HepG2 (cell line): Measurements from ENCODE around the gene HBA2. TPM values are rescaled to one million over a fixed set of nuclear protein-coding genes. Genes with fewer than 3 reads are reported as not detected.

Experiments used
- CEBPG ChIP-seq: IDR thresholded peaks from 2 replicates; pipeline ENCODE4 v1.6.1; 2016
- DR1 ChIP-seq: sonication (generic); formaldehyde crosslinking; IDR thresholded peaks from 2 replicates; pipeline ENCODE4 v1.8.0; 2021; ENCODE audit warnings: mild to moderate bottlenecking, missing genetic modification reagents, inconsistent platforms
- MYC ChIP-seq: sonication (generic); formaldehyde crosslinking; IDR thresholded peaks from 2 replicates; pipeline ENCODE4 v1.9.0; 2021; ENCODE audit warnings: missing genetic modification reagents, borderline replicate concordance
- NRL ChIP-seq: sonication (generic); formaldehyde crosslinking; IDR thresholded peaks from 2 replicates; pipeline ENCODE4 v1.5.0; 2020; ENCODE audit warnings: missing genetic modification reagents, mild to moderate bottlenecking, moderate library complexity, borderline replicate concordance
- YEATS2 ChIP-seq: sonication (generic); formaldehyde crosslinking; IDR thresholded peaks from 2 replicates; pipeline ENCODE4 v1.4.0; 2020; ENCODE audit warnings: missing genetic modification reagents, borderline replicate concordance
- ZBTB8A ChIP-seq: sonication (generic); formaldehyde crosslinking; IDR thresholded peaks from 2 replicates; pipeline ENCODE4 v1.4.0; 2020; ENCODE audit warnings: mild to moderate bottlenecking, low read depth, missing genetic modification reagents, borderline replicate concordance
- ZNF160 ChIP-seq: sonication (generic); formaldehyde crosslinking; IDR thresholded peaks from 2 replicates; pipeline ENCODE4 v1.8.0; 2022; ENCODE audit warnings: mild to moderate bottlenecking, inconsistent platforms, missing genetic modification reagents
- ZNF646 ChIP-seq: sonication (generic); formaldehyde crosslinking; IDR thresholded peaks from 2 replicates; pipeline ENCODE4 v1.9.0; 2021; ENCODE audit warnings: mild to moderate bottlenecking, missing genetic modification reagents
- polyA plus RNA-seq, 8 experiments: library from polyadenylated mRNA; depleted of rRNA in 3 of 8; stranded (reverse) in 7 of 8; unstranded in 1 of 8; fragments of >200 nt; fragmentation: Illumina TruSeq in 4 of 8; extraction: Trizol in 4 of 8; gene quantifications; 2 replicates each; pipeline versions ENCODE4 v1.2.1 to v1.2.3, GENCODE V29; 2011 to 2016; ENCODE audit warnings: low read depth in 4 of 8, missing spikeins in 1 of 8, mixed read lengths in 1 of 8; ENCODE audit not compliant: insufficient read depth in 1 of 8
- total RNA-seq, 5 experiments: library from RNA; depleted of rRNA; stranded (reverse); fragments of >200 nt; fragmentation: Illumina TruSeq; extraction: Trizol; gene quantifications; 2 replicates each; pipeline ENCODE4 v1.2.3, GENCODE V29; 2016; ENCODE audit warnings: low read depth in 1 of 5

Gene HBA2
- total and polyA plus RNA-seq, 2 of the 13 experiments (the other 11 are each of a cell fraction or from before 2014, with no cell fraction given) = not detected

- TF ChIP-seq ZBTB8A (CRISPR knock-in tag) (no peak), ZNF646 (CRISPR knock-in tag) (no peak), CEBPG (CRISPR knock-in tag) (no peak), NRL (no peak), YEATS2 (CRISPR knock-in tag) (no peak), MYC (CRISPR knock-in tag) (no peak), DR1 (CRISPR knock-in tag) (no peak), ZNF160 (CRISPR knock-in tag) (no peak)
Observed at GRCh38 chr16:193441-193840, 20.8 kb downstream of the HBA2 start (continued).
